Muscle layer of colon (tissue), 2 donors: ENCODE results near the gene GLRX.
A peak's percentile ranks its signal among the peaks of the same experiment; 100 is the strongest.

Source experiments
- H3K27ac ChIP-seq: one replicate; pipeline ENCODE4 v1.7.0; 2013; ENCODE audit warnings: low read depth, mild to moderate bottlenecking, low read length, moderate library complexity
- H3K27me3 ChIP-seq, 2 donors: one replicate each; pipeline ENCODE4 v1.7.0; 2013; ENCODE audit warnings: low read length in 2 of 2, mild to moderate bottlenecking in 2 of 2; ENCODE audit not compliant: insufficient read depth in 2 of 2, control insufficient read depth in 1 of 2
- H3K36me3 ChIP-seq: one replicate; pipeline ENCODE4 v1.7.0; 2013; ENCODE audit warnings: mild to moderate bottlenecking, low read length; ENCODE audit not compliant: insufficient read depth
- H3K4me1 ChIP-seq: one replicate; pipeline ENCODE4 v1.7.0; 2013; ENCODE audit warnings: mild to moderate bottlenecking, low read length; ENCODE audit not compliant: insufficient read depth
- H3K4me3 ChIP-seq, 2 donors: one replicate each; pipeline ENCODE4 v1.7.0; 2013; ENCODE audit warnings: low read length in 2 of 2, low read depth in 1 of 2, mild to moderate bottlenecking in 1 of 2, moderate library complexity in 1 of 2
- H3K9ac ChIP-seq: one replicate; pipeline ENCODE4 v1.7.0; 2013; ENCODE audit warnings: low read length
- H3K9me3 ChIP-seq: one replicate; pipeline ENCODE4 v1.7.0; 2013; ENCODE audit warnings: mild to moderate bottlenecking, low read length
- donor health status: abdominal sarcoma.
- donor health status: Adenocarcinoma of cecum.

Gene GLRX

GRCh38 chr5:95784514-95785302 is 37.8 kb downstream of the GLRX start:
- no peaks in the 10 kb centered on the region for H3K27me3 ChIP-seq
- peaks cover 25% of the 10 kb centered on the region for H3K36me3 ChIP-seq
- H3K9ac ChIP-seq, result no peak overlapping the region
- H3K4me1 ChIP-seq, result peaks cover 10% of the 10 kb centered on the region
- H3K4me3 ChIP-seq, result no peak overlapping the region
- no peak overlapping the region for H3K27ac ChIP-seq
- H3K9me3 ChIP-seq, result no peaks in the 10 kb centered on the region

GRCh38 chr5:95783661-95784060 is 38.9 kb downstream of the GLRX start:
- Histone ChIP-seq H3K27me3 (no peaks in the 10 kb centered on the region), H3K9me3 (no peaks in the 10 kb centered on the region), H3K9ac (no peak overlapping the region), H3K4me3 (no peak overlapping the region), H3K27ac (no peak overlapping the region), H3K36me3 (peaks cover 24% of the 10 kb centered on the region), H3K4me1 (peaks cover 10% of the 10 kb centered on the region)

GRCh38 chr5:95782181-95782580 is 40.3 kb downstream of the GLRX start:
- Histone ChIP-seq H3K9ac (no peak overlapping the region), H3K27ac (no peak overlapping the region), H3K4me1 (peaks cover 10% of the 10 kb centered on the region), H3K27me3 (no peaks in the 10 kb centered on the region), H3K36me3 (peaks cover 17% of the 10 kb centered on the region), H3K9me3 (no peaks in the 10 kb centered on the region), H3K4me3 (no peak overlapping the region)

GRCh38 chr5:95781101-95781583 is 41.4 kb downstream of the GLRX start:
- no peaks in the 10 kb centered on the region for H3K9me3 ChIP-seq
- peak overlapping the region; percentile 52 for H3K27ac ChIP-seq
- H3K36me3 ChIP-seq, result peaks cover 15% of the 10 kb centered on the region
- H3K9ac ChIP-seq, result no peak overlapping the region
- no peak overlapping the region for H3K4me3 ChIP-seq
- H3K4me1 ChIP-seq, result peaks cover 10% of the 10 kb centered on the region
- H3K27me3 ChIP-seq, result no peaks in the 10 kb centered on the region

GRCh38 chr5:95780597-95780996 is 41.9 kb downstream of the GLRX start:
- H3K27me3 ChIP-seq, result no peaks in the 10 kb centered on the region
- H3K9ac ChIP-seq, result no peak overlapping the region
- H3K9me3 ChIP-seq, result no peaks in the 10 kb centered on the region
- H3K27ac ChIP-seq, result peak overlapping the region; percentile 52
- H3K36me3 ChIP-seq, result peaks cover 12% of the 10 kb centered on the region
- H3K4me3 ChIP-seq, result no peak overlapping the region
- peaks cover 10% of the 10 kb centered on the region for H3K4me1 ChIP-seq

GRCh38 chr5:95779611-95780010 is 42.9 kb downstream of the GLRX start:
- H3K4me3 ChIP-seq, result no peak overlapping the region
- no peaks in the 10 kb centered on the region for H3K27me3 ChIP-seq
- H3K27ac ChIP-seq, result no peak overlapping the region
- H3K36me3 ChIP-seq, result peaks cover 7% of the 10 kb centered on the region
- peaks cover 10% of the 10 kb centered on the region for H3K4me1 ChIP-seq
- H3K9ac ChIP-seq, result no peak overlapping the region
- H3K9me3 ChIP-seq, result no peaks in the 10 kb centered on the region

GRCh38 chr5:95778713-95779436 is 43.7 kb downstream of the GLRX start:
- Histone ChIP-seq H3K4me1 (peaks cover 10% of the 10 kb centered on the region), H3K4me3 (no peak overlapping the region), H3K36me3 (no peaks in the 10 kb centered on the region), H3K9me3 (no peaks in the 10 kb centered on the region), H3K27ac (no peak overlapping the region), H3K9ac (no peak overlapping the region), H3K27me3 (no peaks in the 10 kb centered on the region)

- no peaks in the 10 kb centered on the region for H3K27me3 ChIP-seq
- H3K36me3 ChIP-seq, result no peaks in the 10 kb centered on the region
- no peaks in the 10 kb centered on the region for H3K9me3 ChIP-seq
- H3K9ac ChIP-seq, result no peak overlapping the region
- H3K4me3 ChIP-seq, result no peak overlapping the region
- H3K4me1 ChIP-seq, result peaks cover 10% of the 10 kb centered on the region
- no peak overlapping the region for H3K27ac ChIP-seq
Observed at GRCh38 chr5:95777441-95777840, 45.1 kb downstream of the GLRX start.

GRCh38 chr5:95773335-95774059 is 49.0 kb downstream of the GLRX start:
- Histone ChIP-seq H3K9ac (no peak overlapping the region), H3K27me3 (no peaks in the 10 kb centered on the region), H3K27ac (no peak overlapping the region), H3K36me3 (peaks cover 5% of the 10 kb centered on the region), H3K4me3 (no peak overlapping the region), H3K4me1 (no peaks in the 10 kb centered on the region), H3K9me3 (no peaks in the 10 kb centered on the region)

- no peaks in the 10 kb centered on the region for H3K27me3 ChIP-seq
- H3K9ac ChIP-seq, result no peak overlapping the region
- H3K36me3 ChIP-seq, result peaks cover 13% of the 10 kb centered on the region
- no peaks in the 10 kb centered on the region for H3K4me1 ChIP-seq
- H3K9me3 ChIP-seq, result no peaks in the 10 kb centered on the region
- H3K4me3 ChIP-seq, result no peak overlapping the region
- no peak overlapping the region for H3K27ac ChIP-seq
Observed at GRCh38 chr5:95771892-95772291, 50.6 kb downstream of the GLRX start.
